NB4 (cell line): ENCODE data around the gene SLC9A3.

Source experiments
- MYC ChIP-seq: IDR thresholded peaks from 2 replicates; pipeline ENCODE4 v1.6.1; 2011; ENCODE audit warnings: low read depth, low read length
- POLR2A ChIP-seq: IDR thresholded peaks from 2 replicates; pipeline ENCODE4 v1.6.1; 2011; ENCODE audit warnings: mild to moderate bottlenecking; ENCODE audit not compliant: insufficient read length; ENCODE audit errors: extremely low read depth
- TF ChIP-seq, protein P1 (sequence below): IDR thresholded peaks from one replicate; pipeline ENCODE4 v1.5.1; 2012; ENCODE audit warnings: low read depth, low read length
- TF ChIP-seq, protein P2 (sequence below): IDR thresholded peaks from 2 replicates; pipeline ENCODE4 v1.6.1; 2011; ENCODE audit warnings: low read depth, low read length

DNA sequence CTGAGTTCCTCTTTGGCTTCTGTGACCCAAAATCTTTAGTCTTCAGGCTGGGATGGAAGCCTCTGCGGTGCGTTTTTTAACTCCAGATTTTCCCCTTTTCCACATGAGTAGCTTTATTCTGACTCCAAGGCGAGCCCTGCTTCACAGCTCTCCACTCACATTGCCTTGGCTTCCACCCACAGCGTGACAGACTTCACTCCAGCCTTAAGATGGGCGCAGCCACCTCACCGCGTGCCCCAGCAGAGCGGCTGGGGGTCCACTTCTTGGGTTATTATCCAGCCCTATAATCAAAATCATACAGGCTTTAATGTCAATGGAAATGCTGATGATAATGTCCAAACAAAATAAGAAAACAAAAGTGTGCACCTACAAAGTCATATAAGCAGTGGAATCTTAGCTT lies 80.0 kb downstream of the SLC9A3 start:
- TF ChIP-seq MYC (no peak), POLR2A (no peak)
- TF ChIP-seq, protein P1, sequence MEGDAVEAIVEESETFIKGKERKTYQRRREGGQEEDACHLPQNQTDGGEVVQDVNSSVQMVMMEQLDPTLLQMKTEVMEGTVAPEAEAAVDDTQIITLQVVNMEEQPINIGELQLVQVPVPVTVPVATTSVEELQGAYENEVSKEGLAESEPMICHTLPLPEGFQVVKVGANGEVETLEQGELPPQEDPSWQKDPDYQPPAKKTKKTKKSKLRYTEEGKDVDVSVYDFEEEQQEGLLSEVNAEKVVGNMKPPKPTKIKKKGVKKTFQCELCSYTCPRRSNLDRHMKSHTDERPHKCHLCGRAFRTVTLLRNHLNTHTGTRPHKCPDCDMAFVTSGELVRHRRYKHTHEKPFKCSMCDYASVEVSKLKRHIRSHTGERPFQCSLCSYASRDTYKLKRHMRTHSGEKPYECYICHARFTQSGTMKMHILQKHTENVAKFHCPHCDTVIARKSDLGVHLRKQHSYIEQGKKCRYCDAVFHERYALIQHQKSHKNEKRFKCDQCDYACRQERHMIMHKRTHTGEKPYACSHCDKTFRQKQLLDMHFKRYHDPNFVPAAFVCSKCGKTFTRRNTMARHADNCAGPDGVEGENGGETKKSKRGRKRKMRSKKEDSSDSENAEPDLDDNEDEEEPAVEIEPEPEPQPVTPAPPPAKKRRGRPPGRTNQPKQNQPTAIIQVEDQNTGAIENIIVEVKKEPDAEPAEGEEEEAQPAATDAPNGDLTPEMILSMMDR: no peak
- TF ChIP-seq, protein P2, sequence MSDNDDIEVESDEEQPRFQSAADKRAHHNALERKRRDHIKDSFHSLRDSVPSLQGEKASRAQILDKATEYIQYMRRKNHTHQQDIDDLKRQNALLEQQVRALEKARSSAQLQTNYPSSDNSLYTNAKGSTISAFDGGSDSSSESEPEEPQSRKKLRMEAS: no peak
